B cell (primary cell): ENCODE measurements around the gene MRPS6. TPM values are rescaled to one million over a fixed set of nuclear protein-coding genes. Genes with fewer than 3 reads are reported as not detected.

Experiments
- ATAC-seq: fragments of 200-7000 bp; cut with Tn5 transposase; one replicate; pipeline ENCODE4 v1.10.0; 2021; ENCODE audit warnings: low read depth, mild to moderate bottlenecking, moderate number of reproducible peaks, moderate library complexity
- CTCF ChIA-PET: fragments of 350-600 bp; sonication (Branson Sonifier 250); formaldehyde crosslinking; loops from one replicate; lab custom pipeline; 2021; ENCODE audit warnings: antibody characterized with exemption, inconsistent platforms; lab: Charles Lee
- POLR2A ChIA-PET: fragments of 350-600 bp; sonication (Branson Sonifier 250); formaldehyde crosslinking; loops from one replicate; lab custom pipeline; 2021; ENCODE audit warnings: antibody characterized with exemption; lab: Charles Lee
- DNase-seq: peaks from one replicate; pipeline ENCODE4 v3.0.0; 2013
- H2AFZ ChIP-seq: 2 replicates; pipeline ENCODE4 v1.6.1; 2012; ENCODE audit warnings: mild to moderate bottlenecking, low read depth, low read length; ENCODE audit not compliant: insufficient read depth, poor library complexity, severe bottlenecking
- H3K27ac ChIP-seq, 2 donors: 1 replicate in 1 of 2; 2 replicates in 1 of 2; pipeline ENCODE4 v1.5.1; 2012 to 2013; ENCODE audit warnings: low read length in 2 of 2, mild to moderate bottlenecking in 2 of 2, moderate library complexity in 1 of 2
- H3K27me3 ChIP-seq, 4 experiments: fragments of 200-600 bp in 1 of 4; sonication (generic) in 1 of 4; replicated peaks in 1 of 4; 1 replicate in 2 of 4; 2 replicates in 2 of 4; pipeline versions ENCODE4 v1.6.1 to v1.7.0; 2013 to 2016; ENCODE audit warnings: low read length in 3 of 4, mild to moderate bottlenecking in 2 of 4, mixed read lengths in 1 of 4, moderate library complexity in 1 of 4; ENCODE audit not compliant: insufficient read depth in 4 of 4, control insufficient read depth in 3 of 4; ENCODE audit errors: control extremely low read depth in 1 of 4
- H3K36me3 ChIP-seq, 2 experiments: replicated peaks in 1 of 2; 1 replicate in 1 of 2; 2 replicates in 1 of 2; pipeline versions ENCODE4 v1.6.1 to v1.7.1; 2013; ENCODE audit warnings: low read length in 1 of 2; ENCODE audit not compliant: insufficient read depth in 2 of 2, control insufficient read depth in 1 of 2; ENCODE audit errors: control extremely low read depth in 1 of 2, extremely low read depth in 1 of 2
- H3K4me1 ChIP-seq, 2 donors: fragments of 200-600 bp in 1 of 2; sonication (generic) in 1 of 2; 1 replicate in 1 of 2; 2 replicates in 1 of 2; pipeline versions ENCODE4 v1.5.1 to v1.6.1; 2013 to 2017; ENCODE audit warnings: low read length in 2 of 2; ENCODE audit not compliant: control insufficient read depth in 2 of 2, insufficient read depth in 2 of 2
- H3K4me2 ChIP-seq: replicated peaks from 2 replicates; pipeline ENCODE3; 2012; ENCODE audit warnings: mild to moderate bottlenecking, low read depth, low read length; ENCODE audit not compliant: poor library complexity, severe bottlenecking
- H3K4me3 ChIP-seq, 5 experiments: fragments of 200-600 bp in 1 of 5; sonication (generic) in 1 of 5; 1 replicate in 3 of 5; 2 replicates in 2 of 5; pipeline versions ENCODE4 v1.5.1 to v1.7.0; 2011 to 2016; ENCODE audit warnings: low read length in 4 of 5, mild to moderate bottlenecking in 4 of 5, low read depth in 2 of 5, control low read depth in 1 of 5, moderate library complexity in 1 of 5; ENCODE audit not compliant: insufficient read depth in 1 of 5; ENCODE audit errors: control extremely low read depth in 1 of 5, extremely low read depth in 1 of 5
- H3K79me2 ChIP-seq: fragments of 200-600 bp; sonication (generic); one replicate; pipeline ENCODE4 v1.6.0; 2016; ENCODE audit warnings: low read length; ENCODE audit not compliant: control insufficient read depth, insufficient read depth
- H3K9ac ChIP-seq: fragments of 200-600 bp; sonication (generic); 2 replicates; pipeline ENCODE4 v1.6.1; 2017; ENCODE audit warnings: mild to moderate bottlenecking, low read length, moderate library complexity
- H3K9me3 ChIP-seq, 3 donors: one replicate each; pipeline versions ENCODE4 v1.6.1 to v1.7.1; 2013; ENCODE audit warnings: low read length in 2 of 3; ENCODE audit not compliant: control insufficient read depth in 2 of 3, insufficient read depth in 1 of 3; ENCODE audit errors: control extremely low read depth in 1 of 3
- H4K20me1 ChIP-seq: 2 replicates; pipeline ENCODE4 v1.6.0; 2012; ENCODE audit warnings: mild to moderate bottlenecking, low read length; ENCODE audit not compliant: insufficient read depth, control insufficient read depth, poor library complexity, severe bottlenecking
- H3K27ac Mint-ChIP-seq: one replicate; pipeline ENCODE4 v1.8.0; 2021; ENCODE audit warnings: mixed read lengths
- H3K27me3 Mint-ChIP-seq: one replicate; pipeline ENCODE4 v1.8.0; 2021; ENCODE audit warnings: mixed read lengths
- H3K4me1 Mint-ChIP-seq: one replicate; pipeline ENCODE4 v1.8.0; 2021; ENCODE audit warnings: mixed read lengths
- H3K4me3 Mint-ChIP-seq: one replicate; pipeline ENCODE4 v1.8.0; 2021; ENCODE audit warnings: mixed read lengths
- H3K9me3 Mint-ChIP-seq: one replicate; pipeline ENCODE4 v1.8.0; 2022; ENCODE audit warnings: mixed read lengths; ENCODE audit not compliant: insufficient read depth
- EZH2 ChIP-seq: IDR thresholded peaks from 2 replicates; pipeline ENCODE4 v1.6.1; 2012; ENCODE audit warnings: borderline replicate concordance, low read depth, mild to moderate bottlenecking, moderate library complexity, low read length; ENCODE audit not compliant: insufficient read depth, poor library complexity, severe bottlenecking
- WGBS: methylation state at CpG from one replicate; pipeline ENCODE4 v1.1.5; 2013; ENCODE audit warnings: missing lambda C conversion rate; ENCODE audit not compliant: insufficient coverage; 5-methylcytosine and 5-hydroxymethylcytosine counted together
- intact Hi-C: fragments of 100-400 bp; cut with micrococcal nuclease; formaldehyde crosslinking; loops from one replicate; pipeline ENCODE4 v1.10.0; 2022
- polyA plus RNA-seq: library from polyadenylated mRNA; depleted of rRNA; stranded (reverse); fragments of >200 nt; gene quantifications from 2 replicates; pipeline ENCODE4 v1.2.3, GENCODE V29; 2012
- total RNA-seq, 2 donors: library from RNA; stranded (reverse); fragments of 120-200 nt in 1 of 2; gene quantifications; 1 replicate in 1 of 2; 2 replicates in 1 of 2; pipeline versions ENCODE4 v1.2.3 to v1.2.4, GENCODE V29; 2013 to 2022
- TF ChIP-seq, protein P1 (sequence below): fragments of 200-600 bp; IDR thresholded peaks from one replicate; pipeline ENCODE4 v1.8.0; 2022; ENCODE audit warnings: antibody characterized with exemption, mild to moderate bottlenecking

The MRPS6 gene
- total and polyA plus RNA-seq, 2 donors (not counting 1 experiment from before 2014, with no cell fraction given): 15.7 to 37.9 TPM

DNA sequence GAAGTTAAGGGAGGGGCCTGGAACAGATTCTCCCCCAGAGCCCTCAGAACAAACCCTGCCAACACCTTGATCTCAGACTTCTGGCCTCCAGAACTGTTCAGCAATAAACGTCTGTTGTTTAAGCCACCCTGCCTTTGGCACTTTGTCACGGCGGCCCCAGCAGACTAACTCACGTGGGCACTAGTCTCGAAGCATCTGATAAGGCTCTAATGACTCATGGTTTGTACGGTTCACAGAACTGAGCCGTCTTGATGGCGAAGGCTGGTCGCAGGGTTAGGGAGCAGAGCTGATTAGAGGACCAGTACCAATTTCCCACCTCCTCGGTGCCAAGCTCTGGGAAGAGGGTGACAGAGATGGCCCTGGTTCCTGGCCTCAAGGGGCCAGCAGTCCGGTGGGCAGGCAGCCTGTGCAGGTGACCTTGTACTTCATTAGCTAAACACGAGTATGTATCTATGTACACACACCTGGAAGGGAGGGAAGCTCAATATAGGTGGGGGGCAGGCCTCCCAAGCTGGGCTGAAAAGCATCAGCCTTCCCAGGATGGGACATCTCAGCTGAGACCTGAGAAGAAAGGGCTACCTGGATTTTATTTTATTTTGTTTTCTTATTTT, 112.8 kb downstream of the MRPS6 start:
- Mint-ChIP-seq H3K27ac (no peak overlapping the region), H3K27me3 (no peaks in the 10 kb centered on the region), H3K4me3 (no peak overlapping the region), H3K4me1 (no peaks in the 10 kb centered on the region), H3K9me3 (peaks cover 7% of the 10 kb centered on the region)
- H3K9me3 ChIP-seq: peaks cover 0 to 20% (median 18%) of the 10 kb centered on the region in 3 donors
- no peaks in the 10 kb centered on the region for H3K4me1 ChIP-seq
- 97% methylated on average over 12 of the region's 12 CpGs for WGBS
- ChIA-PET CTCF (interaction anchor here (1.1 kb wide), 1 partner anchor 16 kb away, joined by 3 read pairs; no protein-coding TSS in a partner anchor), POLR2A (no interaction called here)
- H3K4me2 ChIP-seq: no peak overlapping the region
- ATAC-seq: no peak
- no peak overlapping the region for H3K9ac ChIP-seq
- no peaks in the 10 kb centered on the region for H3K36me3 ChIP-seq
- TF ChIP-seq EZH2: no peak
- TF ChIP-seq, protein P1, sequence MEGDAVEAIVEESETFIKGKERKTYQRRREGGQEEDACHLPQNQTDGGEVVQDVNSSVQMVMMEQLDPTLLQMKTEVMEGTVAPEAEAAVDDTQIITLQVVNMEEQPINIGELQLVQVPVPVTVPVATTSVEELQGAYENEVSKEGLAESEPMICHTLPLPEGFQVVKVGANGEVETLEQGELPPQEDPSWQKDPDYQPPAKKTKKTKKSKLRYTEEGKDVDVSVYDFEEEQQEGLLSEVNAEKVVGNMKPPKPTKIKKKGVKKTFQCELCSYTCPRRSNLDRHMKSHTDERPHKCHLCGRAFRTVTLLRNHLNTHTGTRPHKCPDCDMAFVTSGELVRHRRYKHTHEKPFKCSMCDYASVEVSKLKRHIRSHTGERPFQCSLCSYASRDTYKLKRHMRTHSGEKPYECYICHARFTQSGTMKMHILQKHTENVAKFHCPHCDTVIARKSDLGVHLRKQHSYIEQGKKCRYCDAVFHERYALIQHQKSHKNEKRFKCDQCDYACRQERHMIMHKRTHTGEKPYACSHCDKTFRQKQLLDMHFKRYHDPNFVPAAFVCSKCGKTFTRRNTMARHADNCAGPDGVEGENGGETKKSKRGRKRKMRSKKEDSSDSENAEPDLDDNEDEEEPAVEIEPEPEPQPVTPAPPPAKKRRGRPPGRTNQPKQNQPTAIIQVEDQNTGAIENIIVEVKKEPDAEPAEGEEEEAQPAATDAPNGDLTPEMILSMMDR: no peak
- no peaks in the 10 kb centered on the region for H3K27me3 ChIP-seq
- no peak overlapping the region for H3K27ac ChIP-seq
- H4K20me1 ChIP-seq: no peaks in the 10 kb centered on the region
- H2AFZ ChIP-seq: no peak overlapping the region
- H3K79me2 ChIP-seq: no peaks in the 10 kb centered on the region
- DNase-seq: no peak
- no peak overlapping the region for H3K4me3 ChIP-seq
- intact Hi-C loops: no loop called here

GRCh38 chr21:34187935-34188334, 114.6 kb downstream of the MRPS6 start:
- Histone ChIP-seq H3K36me3 (no peaks in the 10 kb centered on the region), H3K27ac (no peak overlapping the region), H3K27me3 (no peaks in the 10 kb centered on the region), H3K79me2 (no peaks in the 10 kb centered on the region), H4K20me1 (no peaks in the 10 kb centered on the region), H3K9me3 (peaks cover 0 to 24% (median 18%) of the 10 kb centered on the region in 3 donors), H2AFZ (no peak overlapping the region), H3K4me2 (no peak overlapping the region), H3K4me1 (no peaks in the 10 kb centered on the region), H3K9ac (no peak overlapping the region), H3K4me3 (no peak overlapping the region)
- DNase-seq (no peak), ATAC-seq (no peak)
- no peaks in the 10 kb centered on the region for H3K4me1 Mint-ChIP-seq
- no peak overlapping the region for H3K27ac Mint-ChIP-seq
- ChIA-PET CTCF (no interaction called here), POLR2A (no interaction called here)
- 95% methylated on average over 3 of the region's 6 CpGs for WGBS
- peaks cover 10% of the 10 kb centered on the region for H3K9me3 Mint-ChIP-seq
- intact Hi-C loops: no loop called here
- H3K27me3 Mint-ChIP-seq: no peaks in the 10 kb centered on the region
- H3K4me3 Mint-ChIP-seq: no peak overlapping the region
- TF ChIP-seq, protein P1: no peak
- no peak for TF ChIP-seq EZH2
